Measurements from ENCODE around the gene SSC5D. TPM values are rescaled to one million over a fixed set of nuclear protein-coding genes. Genes with fewer than 3 reads are reported as not detected.

Gene SSC5D
- total and polyA plus RNA-seq, 9 of the 15 experiments (the other 6 are each of a cell fraction or from before 2014, with no cell fraction given) = 0.04 to 0.71 (median 0.14) TPM; not detected in 2

- TF ChIP-seq PHTF2 (CRISPR knock-in tag; IDR thresholded peaks at IDR 0.05) (no peak), FUS (optimal IDR thresholded peaks at IDR 0.05; ENCODE audit: low read depth, low read length) (no peak), POLR3G (IDR thresholded peaks at IDR 0.05; ENCODE audit: extremely low read depth, insufficient read length, insufficient replicate concordance) (no peak), ZNF384 (IDR thresholded peaks at IDR 0.05; ENCODE audit: low read depth, low read length) (peak; percentile 97), ESRRB (CRISPR knock-in tag; IDR thresholded peaks at IDR 0.05; ENCODE audit: borderline replicate concordance) (no peak), SAFB (IDR thresholded peaks at IDR 0.05; ENCODE audit: borderline replicate concordance, low read depth, low read length) (no peak), ZNF583 (CRISPR knock-in tag; IDR thresholded peaks at IDR 0.05) (no peak), ZNF398 (CRISPR knock-in tag; IDR thresholded peaks at IDR 0.05) (no peak), CBX1 (IDR thresholded peaks at IDR 0.05; ENCODE audit: low read depth) (no peak; the same call in 1 of the 2 replicates), ZC3H4 (CRISPR knock-in tag; IDR thresholded peaks at IDR 0.05; ENCODE audit: borderline replicate concordance) (no peak), TARDBP (IDR thresholded peaks at IDR 0.05) (no peak), BHLHE40 (IDR thresholded peaks at IDR 0.05; ENCODE audit: low read length) (peak; percentile 92), NR2C2 (CRISPR knock-in tag; IDR thresholded peaks at IDR 0.05) (peak; percentile 88), NR2C2 (tag; IDR thresholded peaks at IDR 0.05) (no peak), ELF2 (CRISPR knock-in tag; IDR thresholded peaks at IDR 0.05) (peak; percentile 48; the same call in 1 of the 2 replicates), POLR2AphosphoS5 (IDR thresholded peaks at IDR 0.05; ENCODE audit: control insufficient read depth, insufficient read depth, low read depth, low read length) (no peak), TAF1 (IDR thresholded peaks at IDR 0.05; ENCODE audit: control insufficient read depth, extremely low read depth, insufficient read depth, low read length, severe bottlenecking) (no peak), ETS1 (conservative IDR thresholded peaks at IDR 0.05; ENCODE audit: control insufficient read depth, low read depth, low read length) (no peak), ID3 (CRISPR knock-in tag; IDR thresholded peaks at IDR 0.05) (no peak), ID3 (tag; IDR thresholded peaks at IDR 0.05) (peak; percentile 65; the same call in 1 of the 2 replicates), ZNF639 (CRISPR knock-in tag; conservative IDR thresholded peaks at IDR 0.05 in 1 of 2, IDR thresholded peaks at IDR 0.05 in 1 of 2) (0 out of 4 replicates have a peak, but pooled peaks of 1 of the 2 experiments have one; percentile 59), ZNF699 (CRISPR knock-in tag; IDR thresholded peaks at IDR 0.05; ENCODE audit: insufficient replicate concordance) (no peak), PML (IDR thresholded peaks at IDR 0.05; ENCODE audit: low read length) (no peak), PHF20 (IDR thresholded peaks at IDR 0.05; ENCODE audit: partially characterized antibody) (no peak)
Measured at GRCh38 chr19:55503502-55504251, 15.4 kb downstream of the SSC5D start (continued).
